HG02571 (cell line): ENCODE data around the gene HARBI1.

Source experiments
- ATAC-seq: cut with Tn5 transposase; IDR thresholded peaks from one replicate; pipeline ENCODE4 v1.9.1; 2021; ENCODE audit warnings: mild to moderate bottlenecking, moderate library complexity; ENCODE audit not compliant: unreplicated experiment

HARBI1 gene

GRCh38 chr11:46555267-46556054 is 61.6 kb downstream of the HARBI1 start:
- no peak for ATAC-seq

GRCh38 chr11:46554213-46555147 is 62.5 kb downstream of the HARBI1 start:
- no peak for ATAC-seq

- no peak for ATAC-seq
Measured at GRCh38 chr11:46553814-46554212, 63.2 kb downstream of the HARBI1 start.
